Osteocyte (in vitro differentiated cells): ENCODE measurements around the gene EPG5. TPM values are rescaled to one million over a fixed set of nuclear protein-coding genes. Genes with fewer than 3 reads are reported as not detected.
"Not testable (repeated sequence)": the region's sequence is repeated elsewhere in the genome, so short reads cannot be mapped to it uniquely, and the experiment has no call there.

Source experiments
- DNase-seq: peaks from one replicate; pipeline ENCODE4 v3.0.0; 2021; ENCODE audit warnings: mixed read lengths; ENCODE audit not compliant: unreplicated experiment; ENCODE audit errors: extremely low spot score
- H3K27ac Mint-ChIP-seq: one replicate; pipeline ENCODE4 v1.8.0; 2021; ENCODE audit warnings: mild to moderate bottlenecking, mixed read lengths; ENCODE audit not compliant: unreplicated experiment
- H3K27me3 Mint-ChIP-seq: one replicate; pipeline ENCODE4 v1.8.0; 2021; ENCODE audit warnings: mixed read lengths; ENCODE audit not compliant: unreplicated experiment
- H3K36me3 Mint-ChIP-seq: one replicate; pipeline ENCODE4 v1.8.0; 2021; ENCODE audit warnings: mixed read lengths; ENCODE audit not compliant: unreplicated experiment
- H3K4me1 Mint-ChIP-seq: one replicate; pipeline ENCODE4 v1.8.0; 2021; ENCODE audit warnings: mixed read lengths; ENCODE audit not compliant: unreplicated experiment
- H3K4me3 Mint-ChIP-seq: one replicate; pipeline ENCODE4 v1.8.0; 2021; ENCODE audit warnings: mild to moderate bottlenecking, moderate library complexity, mixed read lengths; ENCODE audit not compliant: unreplicated experiment
- H3K9me3 Mint-ChIP-seq: one replicate; pipeline ENCODE4 v1.8.0; 2021; ENCODE audit warnings: mixed read lengths; ENCODE audit not compliant: unreplicated experiment
- CTCF ChIP-seq: fragments of 200-600 bp; sonication (generic); IDR thresholded peaks from 2 replicates; pipeline ENCODE4 v1.5.0; 2021; ENCODE audit warnings: antibody characterized with exemption, mild to moderate bottlenecking, moderate library complexity
- total RNA-seq: library from RNA; stranded (reverse); gene quantifications from 2 replicates; pipeline ENCODE4 v1.2.1, GENCODE V29; 2021

The EPG5 gene
- total RNA-seq, 1 donor from 2014 or later, result 30.9 TPM

- no peaks in the 10 kb centered on the region for H3K9me3 Mint-ChIP-seq
- no peak for TF ChIP-seq CTCF
- peaks cover 16% of the 10 kb centered on the region for H3K4me1 Mint-ChIP-seq
- H3K27me3 Mint-ChIP-seq, result no peaks in the 10 kb centered on the region
- peaks cover 5% of the 10 kb centered on the region for H3K36me3 Mint-ChIP-seq
- no peak for DNase-seq
- H3K27ac Mint-ChIP-seq, result no peak overlapping the region
- H3K4me3 Mint-ChIP-seq, result no peak overlapping the region
These were observed 26.3 kb upstream of the EPG5 start for GRCh38 chr18:45993438-45993837.

- peaks cover 16% of the 10 kb centered on the region for H3K4me1 Mint-ChIP-seq
- DNase-seq, H3K9me3 Mint-ChIP-seq, H3K4me3 Mint-ChIP-seq, H3K36me3 Mint-ChIP-seq, H3K27ac Mint-ChIP-seq, H3K27me3 Mint-ChIP-seq: not testable (repeated sequence)
These were observed 25.4 kb upstream of the EPG5 start for GRCh38 chr18:45992527-45992926.

- no peak for TF ChIP-seq CTCF
- Mint-ChIP-seq H3K9me3 (no peaks in the 10 kb centered on the region), H3K4me1 (peaks cover 16% of the 10 kb centered on the region), H3K27ac (no peak overlapping the region), H3K27me3 (no peaks in the 10 kb centered on the region), H3K36me3 (peaks cover 8% of the 10 kb centered on the region), H3K4me3 (no peak overlapping the region)
- no peak for DNase-seq
These were observed 24.7 kb upstream of the EPG5 start for GRCh38 chr18:45991788-45992187.

- no peak overlapping the region for H3K27ac Mint-ChIP-seq
These were observed 17.6 kb upstream of the EPG5 start for GRCh38 chr18:45984546-45985235.

GRCh38 chr18:45981821-45982220 lies 14.7 kb upstream of the EPG5 start:
- Mint-ChIP-seq H3K4me1 (no peaks in the 10 kb centered on the region), H3K27ac (no peak overlapping the region), H3K36me3 (no peaks in the 10 kb centered on the region), H3K4me3 (no peak overlapping the region), H3K27me3 (no peaks in the 10 kb centered on the region), H3K9me3 (no peaks in the 10 kb centered on the region)
- no peak for TF ChIP-seq CTCF
- DNase-seq, result no peak

More at GRCh38 chr18:45984546-45985235, 17.6 kb upstream of the EPG5 start:
- no peak for TF ChIP-seq CTCF
- Mint-ChIP-seq H3K4me3 (no peak overlapping the region), H3K36me3 (peaks cover 8% of the 10 kb centered on the region), H3K4me1 (no peaks in the 10 kb centered on the region), H3K27me3 (no peaks in the 10 kb centered on the region), H3K9me3 (no peaks in the 10 kb centered on the region)
- no peak for DNase-seq
